BJ (cell line): ENCODE data around the gene CNRIP1. TPM values are rescaled to one million over a fixed set of nuclear protein-coding genes. Genes with fewer than 3 reads are reported as not detected.

ENCODE experiments used
- CTCF ChIA-PET: fragments of 350-600 bp; formaldehyde crosslinking; extraction: SDS; loops from one replicate; lab custom pipeline; 2021; ENCODE audit warnings: antibody characterized with exemption, inconsistent platforms; lab: Yijun Ruan, JAX
- POLR2A ChIA-PET: fragments of 300-600 bp; sonication (Branson Sonifier 250); formaldehyde crosslinking; extraction: SDS; loops from one replicate; lab custom pipeline; 2021; ENCODE audit warnings: antibody characterized with exemption; lab: Charles Lee
- DNase-seq: peaks from one replicate; pipeline ENCODE4 v3.0.0-alpha.2; 2011; ENCODE audit warnings: low read depth
- H3K27me3 ChIP-seq: 2 replicates; pipeline ENCODE4 v1.6.0; 2011; ENCODE audit warnings: low read length; ENCODE audit not compliant: control insufficient read depth, insufficient read depth
- H3K36me3 ChIP-seq: 2 replicates; pipeline ENCODE4 v1.5.1; 2011; ENCODE audit warnings: low read length; ENCODE audit not compliant: control insufficient read depth, insufficient read depth
- H3K4me3 ChIP-seq: 2 replicates; pipeline ENCODE4 v1.5.1; 2011; ENCODE audit warnings: low read depth, mild to moderate bottlenecking, control low read depth, low read length
- CTCF ChIP-seq: IDR thresholded peaks from 2 replicates; pipeline ENCODE4 v1.5.1; 2011; ENCODE audit warnings: low read depth, mild to moderate bottlenecking, control low read depth, inconsistent platforms, low read length, moderate library complexity; ENCODE audit not compliant: insufficient read depth
- polyA plus RNA-seq: library from polyadenylated mRNA; depleted of rRNA; stranded (reverse); fragments of >200 nt; gene quantifications from 2 replicates; pipeline ENCODE4 v1.2.3, GENCODE V29; 2011

Gene CNRIP1
- polyA plus RNA-seq, 1 experiment = 63.4 TPM

DNA sequence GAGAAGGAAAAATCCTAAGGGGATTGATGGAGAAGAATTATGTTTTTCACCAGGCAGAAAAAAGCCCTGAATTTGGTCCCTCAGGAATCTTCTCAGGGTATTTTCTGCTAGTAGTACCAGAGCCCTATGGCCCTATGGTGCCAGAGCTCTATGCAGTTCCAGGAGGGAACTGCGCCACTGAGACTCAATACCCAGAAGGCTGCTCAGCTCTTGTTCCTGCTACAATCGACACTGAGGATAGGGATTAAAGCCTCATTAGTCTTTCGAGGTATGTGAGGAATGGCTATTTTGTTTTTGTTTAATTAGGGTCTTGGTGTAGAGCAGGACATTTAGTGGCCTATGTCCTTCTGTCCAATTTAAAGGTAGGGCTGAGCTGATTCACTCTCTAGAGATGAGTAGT is 45.7 kb downstream of the CNRIP1 start:
- Histone ChIP-seq H3K27me3 (no peaks in the 10 kb centered on the region), H3K4me3 (no peak overlapping the region), H3K36me3 (no peaks in the 10 kb centered on the region)
- ChIA-PET CTCF (interaction anchor here (1.1 to 3.3 kb wide), 3 partner anchors 9 to 20 kb away, joined by 4 to 20 read pairs (median 6); no protein-coding TSS in a partner anchor), POLR2A (no interaction called here)
- no peak for DNase-seq
- no peak for TF ChIP-seq CTCF

- DNase-seq = no peak
- ChIA-PET POLR2A (no interaction called here), CTCF (interaction anchor here (0.6 to 3.3 kb wide), 2 partner anchors 11 to 120 kb away, joined by 3 to 20 read pairs; no protein-coding TSS in a partner anchor)
- TF ChIP-seq CTCF = no peak
- Histone ChIP-seq H3K27me3 (no peaks in the 10 kb centered on the region), H3K36me3 (no peaks in the 10 kb centered on the region), H3K4me3 (no peak overlapping the region)
Observed at GRCh38 chr2:68272246-68272994, 47.3 kb downstream of the CNRIP1 start.

DNA sequence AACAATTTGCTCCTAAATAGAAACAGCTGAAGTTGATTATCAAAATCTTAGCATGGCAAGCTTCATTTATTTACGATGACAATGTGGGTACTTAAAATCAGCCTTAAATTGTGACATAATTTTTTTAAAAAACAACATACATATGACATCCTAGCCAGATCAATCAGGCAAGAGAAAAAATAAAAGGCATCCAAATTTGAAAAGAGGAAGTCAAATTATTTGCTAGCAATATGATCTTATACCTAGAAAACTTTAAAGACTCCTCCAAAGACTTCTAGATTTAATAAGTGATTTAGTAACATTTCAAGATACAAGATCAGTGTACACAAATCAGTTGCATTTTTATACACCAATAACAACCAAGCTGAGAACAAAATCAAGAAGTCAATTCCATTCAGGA is 53.1 kb downstream of the CNRIP1 start:
- no peak for DNase-seq
- no peaks in the 10 kb centered on the region for H3K27me3 ChIP-seq
- ChIA-PET POLR2A (no interaction called here), CTCF (interaction anchor here (2.0 kb wide), 1 partner anchor 15 kb away, joined by 8 read pairs; no protein-coding TSS in a partner anchor)
- no peak overlapping the region for H3K4me3 ChIP-seq
- H3K36me3 ChIP-seq = no peaks in the 10 kb centered on the region
- no peak for TF ChIP-seq CTCF

- no peak for DNase-seq
- Histone ChIP-seq H3K36me3 (no peaks in the 10 kb centered on the region), H3K4me3 (no peak overlapping the region), H3K27me3 (no peaks in the 10 kb centered on the region)
- CTCF ChIA-PET = no interaction called here
- TF ChIP-seq CTCF = no peak
- POLR2A ChIA-PET = no interaction called here
Observed at GRCh38 chr2:68263632-68264031, 56.1 kb downstream of the CNRIP1 start.

GRCh38 chr2:68258851-68259250 is 60.9 kb downstream of the CNRIP1 start:
- ChIA-PET POLR2A (interaction anchor here (0.6 kb wide), 1 partner anchor 9 kb away, joined by 5 read pairs; no protein-coding TSS in a partner anchor), CTCF (interaction anchor here (1.0 to 2.8 kb wide), 2 partner anchors 9 to 24 kb away, joined by 4 to 13 read pairs; no protein-coding TSS in a partner anchor)
- Histone ChIP-seq H3K36me3 (no peaks in the 10 kb centered on the region), H3K27me3 (no peaks in the 10 kb centered on the region), H3K4me3 (no peak overlapping the region)
- no peak for TF ChIP-seq CTCF
- no peak for DNase-seq
